ENCODE data around the gene CST2. TPM values are rescaled to one million over a fixed set of nuclear protein-coding genes. Genes with fewer than 3 reads are reported as not detected.

Gene CST2
- total and polyA plus RNA-seq, 10 donors = 0.16 to 0.96 (median 0.50) TPM; not detected in 7

- Histone ChIP-seq H3K27me3 (replicated peaks in 1 of 7) (peaks cover 0 to 26% (median 3%) of the 10 kb centered on the region in 7 donors), H3K4me1 (no peaks in the 10 kb centered on the region), H3K9me3 (no peaks in the 10 kb centered on the region), H3K36me3 (no peaks in the 10 kb centered on the region), H3K27ac (no peak overlapping the region), H3K4me3 (no peak overlapping the region)
- TF ChIP-seq CTCF (IDR thresholded peaks at IDR 0.05 in 8 of 11, conservative IDR thresholded peaks at IDR 0.05 in 3 of 11) = no peak
- TF ChIP-seq POLR2A (IDR thresholded peaks at IDR 0.05) = no peak
- TF ChIP-seq POLR2AphosphoS5 (IDR thresholded peaks at IDR 0.05) = no peak
- 51 to 71% (median 54%) methylated on average over 3 of the region's 3 CpGs for WGBS, 5 donors
- intact Hi-C loops (cut with DNase I; ENCODE audit: low total_unique reads) = no loop called here
- no peak for DNase-seq
Observed at GRCh38 chr20:23873370-23874015, 47.0 kb upstream of the CST2 start.

DNA sequence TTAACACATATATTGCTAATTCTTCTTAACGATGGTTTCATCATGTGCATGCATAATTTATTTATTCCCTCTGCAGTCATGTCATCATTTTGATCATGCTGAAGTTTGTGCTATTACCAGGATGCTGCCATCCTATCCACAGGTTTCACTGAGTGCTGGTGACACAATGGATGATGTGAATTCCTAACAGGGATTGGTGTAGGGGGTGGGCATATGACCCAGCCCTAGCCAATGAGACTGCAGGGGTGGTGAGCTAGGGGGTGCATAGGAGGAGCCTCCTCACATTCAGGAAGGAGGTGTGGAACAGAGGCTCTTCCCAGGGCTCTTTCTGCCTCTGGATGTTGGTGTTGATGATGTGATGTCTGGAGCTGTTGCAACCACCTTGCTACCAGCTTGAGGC lies 45.5 kb upstream of the CST2 start:
- Histone ChIP-seq H3K27me3 (replicated peaks in 1 of 7) (peaks cover 0 to 39% (median 3%) of the 10 kb centered on the region in 7 donors), H3K9me3 (no peaks in the 10 kb centered on the region), H3K36me3 (no peaks in the 10 kb centered on the region), H3K27ac (no peak overlapping the region), H3K4me1 (no peaks in the 10 kb centered on the region), H3K4me3 (no peak overlapping the region)
- WGBS, 5 donors = 81 to 98% (median 93%) methylated on average over 1 of the region's 1 CpG
- DNase-seq = no peak
- TF ChIP-seq POLR2A (IDR thresholded peaks at IDR 0.05) (no peak), CTCF (IDR thresholded peaks at IDR 0.05 in 8 of 11, conservative IDR thresholded peaks at IDR 0.05 in 3 of 11) (no peak), POLR2AphosphoS5 (IDR thresholded peaks at IDR 0.05) (no peak)
- intact Hi-C loops (cut with DNase I; ENCODE audit: low total_unique reads) = no loop called here

DNA sequence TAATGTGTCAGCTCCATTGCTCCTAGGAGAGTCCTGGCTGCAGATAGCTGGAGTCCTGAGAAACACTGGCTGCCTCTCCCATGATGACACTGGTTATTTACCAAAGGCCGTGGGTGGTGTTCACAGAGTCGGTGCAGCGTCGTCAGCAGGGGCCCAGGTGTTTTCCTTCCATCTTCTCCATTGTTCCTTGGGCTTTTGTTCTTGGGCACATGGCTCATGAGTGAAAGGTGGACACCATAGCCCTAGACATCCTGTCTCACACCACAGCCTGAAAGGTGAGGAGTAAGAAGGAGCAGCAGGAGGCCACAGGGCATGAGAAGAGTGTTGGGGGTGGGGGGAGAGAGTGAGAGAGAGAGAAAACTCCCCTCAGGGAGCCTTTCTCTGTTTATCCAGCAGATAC lies 43.9 kb upstream of the CST2 start:
- no peak for TF ChIP-seq CTCF (IDR thresholded peaks at IDR 0.05 in 8 of 11, conservative IDR thresholded peaks at IDR 0.05 in 3 of 11)
- TF ChIP-seq POLR2AphosphoS5 (IDR thresholded peaks at IDR 0.05) = no peak
- no peak for TF ChIP-seq POLR2A (IDR thresholded peaks at IDR 0.05)
- Histone ChIP-seq H3K27ac (no peak overlapping the region), H3K4me3 (no peak overlapping the region), H3K27me3 (replicated peaks in 1 of 7) (peaks cover 0 to 43% (median 3%) of the 10 kb centered on the region in 7 donors), H3K36me3 (no peaks in the 10 kb centered on the region), H3K4me1 (no peaks in the 10 kb centered on the region), H3K9me3 (no peaks in the 10 kb centered on the region)
- 51 to 81% (median 57%) methylated on average over 4 of the region's 4 CpGs for WGBS, 5 donors
- intact Hi-C loops (cut with DNase I; ENCODE audit: low total_unique reads) = no loop called here
- DNase-seq = no peak

DNA sequence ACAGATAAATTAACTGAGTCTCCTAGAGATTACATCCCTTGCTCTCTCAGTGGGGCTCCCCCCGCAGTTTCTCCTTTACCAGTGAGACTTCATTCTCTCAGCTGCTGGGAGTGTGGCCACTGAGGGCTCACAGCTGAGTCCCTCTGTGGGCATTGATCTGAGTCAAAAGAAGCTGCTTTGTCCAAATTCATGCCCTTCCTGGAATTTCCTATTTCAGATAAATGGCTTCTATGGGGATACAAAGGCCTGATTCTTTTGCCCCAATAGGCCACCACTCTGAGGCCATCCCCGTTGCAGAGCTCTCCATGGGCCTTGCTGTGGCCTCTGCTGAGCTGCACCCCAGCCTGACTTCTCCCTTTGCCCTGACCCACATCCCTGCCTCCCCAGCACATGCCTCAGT lies 43.0 kb upstream of the CST2 start:
- Histone ChIP-seq H3K9me3 (no peaks in the 10 kb centered on the region), H3K4me1 (no peaks in the 10 kb centered on the region), H3K4me3 (no peak overlapping the region), H3K27ac (no peak overlapping the region), H3K36me3 (no peaks in the 10 kb centered on the region), H3K27me3 (replicated peaks in 1 of 7) (peaks cover 0 to 43% (median 3%) of the 10 kb centered on the region in 7 donors)
- no peak for TF ChIP-seq POLR2AphosphoS5 (IDR thresholded peaks at IDR 0.05)
- TF ChIP-seq CTCF (IDR thresholded peaks at IDR 0.05 in 8 of 11, conservative IDR thresholded peaks at IDR 0.05 in 3 of 11) = no peak
- no peak for TF ChIP-seq POLR2A (IDR thresholded peaks at IDR 0.05)
- no peak for DNase-seq
- intact Hi-C loops (cut with DNase I; ENCODE audit: low total_unique reads) = no loop called here
- 46 to 90% (median 72%) methylated on average over 2 of the region's 2 CpGs for WGBS, 5 donors
